ENCODE results near the gene NSUN6. TPM values are rescaled to one million over a fixed set of nuclear protein-coding genes. Genes with fewer than 3 reads are reported as not detected.

NSUN6 gene
- polyA plus RNA-seq, 1 of the 3 experiments (the other 2 are of a cell fraction): 5.3 TPM

Other genes with a start within 250 kb of the NSUN6 start
- 4.9 and 6.6 TPM in 2 replicates for gene ARL5B, start 7.8 kb upstream of the NSUN6 start, polyA plus RNA-seq (2012; rRNA removed)

All from SK-N-SH (cell line).